ENCODE data around the gene PTBP3. TPM values are rescaled to one million over a fixed set of nuclear protein-coding genes. Genes with fewer than 3 reads are reported as not detected.

Gene PTBP3
- polyA plus RNA-seq, 1 donor from 2014 or later: 36.1 TPM

DNA sequence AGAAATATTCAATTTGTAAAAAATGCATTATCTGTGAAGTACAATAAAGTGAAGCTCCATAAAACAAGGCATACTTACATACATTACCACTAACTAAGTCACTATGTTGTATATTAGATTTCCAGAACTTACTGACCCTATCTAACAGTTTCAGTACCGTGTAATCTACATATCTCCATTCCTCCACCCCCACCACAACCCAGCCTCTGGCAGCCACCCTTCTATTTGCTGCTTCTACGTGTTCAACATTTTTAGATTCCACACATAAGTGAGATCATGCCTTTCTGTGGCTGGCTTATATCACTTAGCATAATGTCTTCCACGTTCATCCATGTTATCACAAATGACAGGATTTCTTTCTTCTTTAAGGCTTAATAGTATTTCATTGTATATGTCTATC, 31.3 kb upstream of the PTBP3 start:
- no peaks in the 10 kb centered on the region for H3K79me2 ChIP-seq (replicated peaks; ENCODE audit: insufficient read depth, low read length)
- no peak overlapping the region for H3K4me2 ChIP-seq (ENCODE audit: low read length)
- H3K9me2 ChIP-seq (ENCODE audit: insufficient read depth, low read length): no peaks in the 10 kb centered on the region
- H3K4me3 ChIP-seq (ENCODE audit: low read length): no peak overlapping the region
- H3K9ac ChIP-seq (ENCODE audit: low read length): no peak overlapping the region
- no peak overlapping the region for H2AFZ ChIP-seq (ENCODE audit: low read depth, low read length)
- no peak for TF ChIP-seq SMC3 (conservative IDR thresholded peaks at IDR 0.05; ENCODE audit: poor library complexity)
- no peak for TF ChIP-seq RAD21 (conservative IDR thresholded peaks at IDR 0.05)
- TF ChIP-seq POLR2AphosphoS5 (IDR thresholded peaks at IDR 0.05): no peak
- TF ChIP-seq TAF1 (IDR thresholded peaks at IDR 0.05; ENCODE audit: low read depth): no peak
- no peak for TF ChIP-seq EZH2 (IDR thresholded peaks at IDR 0.05; ENCODE audit: borderline replicate concordance, insufficient read depth, low read length, poor library complexity, severe bottlenecking)
- TF ChIP-seq, protein P1, sequence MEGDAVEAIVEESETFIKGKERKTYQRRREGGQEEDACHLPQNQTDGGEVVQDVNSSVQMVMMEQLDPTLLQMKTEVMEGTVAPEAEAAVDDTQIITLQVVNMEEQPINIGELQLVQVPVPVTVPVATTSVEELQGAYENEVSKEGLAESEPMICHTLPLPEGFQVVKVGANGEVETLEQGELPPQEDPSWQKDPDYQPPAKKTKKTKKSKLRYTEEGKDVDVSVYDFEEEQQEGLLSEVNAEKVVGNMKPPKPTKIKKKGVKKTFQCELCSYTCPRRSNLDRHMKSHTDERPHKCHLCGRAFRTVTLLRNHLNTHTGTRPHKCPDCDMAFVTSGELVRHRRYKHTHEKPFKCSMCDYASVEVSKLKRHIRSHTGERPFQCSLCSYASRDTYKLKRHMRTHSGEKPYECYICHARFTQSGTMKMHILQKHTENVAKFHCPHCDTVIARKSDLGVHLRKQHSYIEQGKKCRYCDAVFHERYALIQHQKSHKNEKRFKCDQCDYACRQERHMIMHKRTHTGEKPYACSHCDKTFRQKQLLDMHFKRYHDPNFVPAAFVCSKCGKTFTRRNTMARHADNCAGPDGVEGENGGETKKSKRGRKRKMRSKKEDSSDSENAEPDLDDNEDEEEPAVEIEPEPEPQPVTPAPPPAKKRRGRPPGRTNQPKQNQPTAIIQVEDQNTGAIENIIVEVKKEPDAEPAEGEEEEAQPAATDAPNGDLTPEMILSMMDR (IDR thresholded peaks at IDR 0.05; ENCODE audit: poor library complexity, severe bottlenecking): no peak
- TF ChIP-seq, protein P2, sequence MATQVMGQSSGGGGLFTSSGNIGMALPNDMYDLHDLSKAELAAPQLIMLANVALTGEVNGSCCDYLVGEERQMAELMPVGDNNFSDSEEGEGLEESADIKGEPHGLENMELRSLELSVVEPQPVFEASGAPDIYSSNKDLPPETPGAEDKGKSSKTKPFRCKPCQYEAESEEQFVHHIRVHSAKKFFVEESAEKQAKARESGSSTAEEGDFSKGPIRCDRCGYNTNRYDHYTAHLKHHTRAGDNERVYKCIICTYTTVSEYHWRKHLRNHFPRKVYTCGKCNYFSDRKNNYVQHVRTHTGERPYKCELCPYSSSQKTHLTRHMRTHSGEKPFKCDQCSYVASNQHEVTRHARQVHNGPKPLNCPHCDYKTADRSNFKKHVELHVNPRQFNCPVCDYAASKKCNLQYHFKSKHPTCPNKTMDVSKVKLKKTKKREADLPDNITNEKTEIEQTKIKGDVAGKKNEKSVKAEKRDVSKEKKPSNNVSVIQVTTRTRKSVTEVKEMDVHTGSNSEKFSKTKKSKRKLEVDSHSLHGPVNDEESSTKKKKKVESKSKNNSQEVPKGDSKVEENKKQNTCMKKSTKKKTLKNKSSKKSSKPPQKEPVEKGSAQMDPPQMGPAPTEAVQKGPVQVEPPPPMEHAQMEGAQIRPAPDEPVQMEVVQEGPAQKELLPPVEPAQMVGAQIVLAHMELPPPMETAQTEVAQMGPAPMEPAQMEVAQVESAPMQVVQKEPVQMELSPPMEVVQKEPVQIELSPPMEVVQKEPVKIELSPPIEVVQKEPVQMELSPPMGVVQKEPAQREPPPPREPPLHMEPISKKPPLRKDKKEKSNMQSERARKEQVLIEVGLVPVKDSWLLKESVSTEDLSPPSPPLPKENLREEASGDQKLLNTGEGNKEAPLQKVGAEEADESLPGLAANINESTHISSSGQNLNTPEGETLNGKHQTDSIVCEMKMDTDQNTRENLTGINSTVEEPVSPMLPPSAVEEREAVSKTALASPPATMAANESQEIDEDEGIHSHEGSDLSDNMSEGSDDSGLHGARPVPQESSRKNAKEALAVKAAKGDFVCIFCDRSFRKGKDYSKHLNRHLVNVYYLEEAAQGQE (IDR thresholded peaks at IDR 0.05; ENCODE audit: borderline replicate concordance): no peak
- TF ChIP-seq MXI1 (conservative IDR thresholded peaks at IDR 0.05; ENCODE audit: poor library complexity, severe bottlenecking): no peak
- no peaks in the 10 kb centered on the region for H3F3A ChIP-seq (ENCODE audit: insufficient read depth, low read length, poor library complexity, severe bottlenecking)
- H3K36me3 ChIP-seq (ENCODE audit: insufficient read depth, low read length): no peaks in the 10 kb centered on the region
- no peaks in the 10 kb centered on the region for H3K27me3 ChIP-seq (ENCODE audit: insufficient read depth, low read depth, low read length)
- no peak overlapping the region for H3K27ac ChIP-seq (ENCODE audit: low read length)
- no peaks in the 10 kb centered on the region for H3K9me3 ChIP-seq (ENCODE audit: low read length)
- no peaks in the 10 kb centered on the region for H4K20me1 ChIP-seq (ENCODE audit: insufficient read depth)

DNA sequence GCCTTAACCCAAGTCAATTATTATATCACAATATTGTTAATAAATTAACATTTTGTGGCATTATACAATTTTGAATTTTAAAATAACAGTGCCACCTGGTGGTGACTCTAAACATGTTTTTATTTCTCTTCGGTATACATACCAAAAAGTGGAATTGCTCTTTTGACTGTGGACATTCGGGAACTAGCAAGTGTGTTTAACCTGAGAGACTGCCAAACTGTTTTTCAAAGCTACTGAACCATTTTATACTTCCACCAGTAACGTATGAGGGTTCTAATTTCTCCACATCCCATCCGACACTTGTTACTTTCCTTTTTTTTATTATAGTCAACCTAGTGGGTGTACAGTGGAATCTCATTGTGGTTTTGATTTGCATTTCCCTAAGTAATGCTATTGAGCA, 28.2 kb upstream of the PTBP3 start:
- H3K36me3 ChIP-seq (ENCODE audit: insufficient read depth, low read length): no peaks in the 10 kb centered on the region
- H3K27ac ChIP-seq (ENCODE audit: low read length): no peak overlapping the region
- no peak overlapping the region for H3K4me2 ChIP-seq (ENCODE audit: low read length)
- H2AFZ ChIP-seq (ENCODE audit: low read depth, low read length): no peak overlapping the region
- no peaks in the 10 kb centered on the region for H3F3A ChIP-seq (ENCODE audit: insufficient read depth, low read length, poor library complexity, severe bottlenecking)
- no peak overlapping the region for H3K9ac ChIP-seq (ENCODE audit: low read length)
- no peaks in the 10 kb centered on the region for H4K20me1 ChIP-seq (ENCODE audit: insufficient read depth)
- TF ChIP-seq POLR2AphosphoS5 (IDR thresholded peaks at IDR 0.05) (no peak), SMC3 (conservative IDR thresholded peaks at IDR 0.05; ENCODE audit: poor library complexity) (peak; percentile 85), TAF1 (IDR thresholded peaks at IDR 0.05; ENCODE audit: low read depth) (no peak), EP300 (conservative IDR thresholded peaks at IDR 0.05; ENCODE audit: poor library complexity, severe bottlenecking) (no peak), MXI1 (conservative IDR thresholded peaks at IDR 0.05; ENCODE audit: poor library complexity, severe bottlenecking) (no peak), RAD21 (conservative IDR thresholded peaks at IDR 0.05) (peak; percentile 73), EZH2 (IDR thresholded peaks at IDR 0.05; ENCODE audit: borderline replicate concordance, insufficient read depth, low read length, poor library complexity, severe bottlenecking) (no peak)
- TF ChIP-seq, protein P1 (IDR thresholded peaks at IDR 0.05; ENCODE audit: poor library complexity, severe bottlenecking): peak; percentile 70
- TF ChIP-seq, protein P2 (IDR thresholded peaks at IDR 0.05; ENCODE audit: borderline replicate concordance): no peak
- H3K79me2 ChIP-seq (replicated peaks; ENCODE audit: insufficient read depth, low read length): no peaks in the 10 kb centered on the region
- no peak overlapping the region for H3K4me3 ChIP-seq (ENCODE audit: low read length)
- no peaks in the 10 kb centered on the region for H3K9me3 ChIP-seq (ENCODE audit: low read length)
- H3K27me3 ChIP-seq (ENCODE audit: insufficient read depth, low read depth, low read length): no peaks in the 10 kb centered on the region
- H3K9me2 ChIP-seq (ENCODE audit: insufficient read depth, low read length): no peaks in the 10 kb centered on the region

Measured in neural cell (in vitro differentiated cells).